HUES6 (cell line): ENCODE measurements around the gene ARHGAP42.
A peak's percentile ranks its signal among the peaks of the same experiment; 100 is the strongest.

ENCODE experiments used
- H3K27ac ChIP-seq: 2 replicates; pipeline ENCODE4 v1.7.0; 2013; ENCODE audit warnings: low read depth, mild to moderate bottlenecking, low read length, inconsistent platforms
- H3K27me3 ChIP-seq: 2 replicates; pipeline ENCODE4 v1.6.1; 2013; ENCODE audit warnings: low read length; ENCODE audit not compliant: control insufficient read depth, insufficient read depth
- H3K36me3 ChIP-seq: 2 replicates; pipeline ENCODE4 v1.6.1; 2013; ENCODE audit warnings: low read length; ENCODE audit not compliant: control insufficient read depth, insufficient read depth
- H3K4me1 ChIP-seq: 2 replicates; pipeline ENCODE4 v1.6.1; 2013; ENCODE audit warnings: low read length; ENCODE audit not compliant: control insufficient read depth, insufficient read depth
- H3K4me3 ChIP-seq: 2 replicates; pipeline ENCODE4 v1.5.1; 2013; ENCODE audit warnings: low read depth, low read length
- H3K9ac ChIP-seq: one replicate; pipeline ENCODE4 v1.6.1; 2013; ENCODE audit warnings: mild to moderate bottlenecking, low read length
- H3K9me3 ChIP-seq: 2 replicates; pipeline ENCODE4 v1.6.1; 2013; ENCODE audit warnings: low read depth, low read length; ENCODE audit not compliant: control insufficient read depth, insufficient read depth

Gene ARHGAP42

DNA sequence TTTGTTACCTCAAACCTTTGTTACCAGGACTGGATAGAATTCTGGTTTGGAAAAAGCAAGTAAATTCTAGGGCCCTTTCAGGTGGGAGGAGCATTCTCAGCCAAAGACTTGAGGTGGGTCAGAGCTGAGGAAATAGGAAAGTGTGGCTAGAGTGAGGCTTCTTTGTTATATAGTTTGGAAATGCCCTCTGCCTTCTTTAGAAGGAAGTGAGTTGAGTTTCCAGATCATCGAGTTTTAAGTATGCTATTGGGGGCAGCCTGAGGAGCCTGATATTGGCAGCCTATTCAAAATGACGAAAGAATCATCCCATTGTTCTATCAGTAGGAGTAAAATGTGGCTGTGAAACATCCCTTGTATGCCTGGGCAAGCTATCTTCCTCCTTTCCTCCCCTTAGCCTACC lies 134.1 kb downstream of the ARHGAP42 start:
- H3K36me3 ChIP-seq, result no peaks in the 10 kb centered on the region
- H3K4me3 ChIP-seq, result no peak overlapping the region
- peaks cover 23% of the 10 kb centered on the region for H3K4me1 ChIP-seq
- no peaks in the 10 kb centered on the region for H3K9me3 ChIP-seq
- H3K9ac ChIP-seq, result no peak overlapping the region
- H3K27me3 ChIP-seq, result no peaks in the 10 kb centered on the region
- no peak overlapping the region for H3K27ac ChIP-seq

- Histone ChIP-seq H3K4me1 (peaks cover 37% of the 10 kb centered on the region), H3K27me3 (no peaks in the 10 kb centered on the region), H3K27ac (no peak overlapping the region), H3K9ac (no peak overlapping the region), H3K9me3 (no peaks in the 10 kb centered on the region), H3K4me3 (no peak overlapping the region), H3K36me3 (no peaks in the 10 kb centered on the region)
Observed at GRCh38 chr11:100823360-100823759, 136.3 kb downstream of the ARHGAP42 start.

GRCh38 chr11:100824041-100824809 lies 137.1 kb downstream of the ARHGAP42 start:
- Histone ChIP-seq H3K9me3 (no peaks in the 10 kb centered on the region), H3K27me3 (no peaks in the 10 kb centered on the region), H3K9ac (no peak overlapping the region), H3K27ac (no peak overlapping the region), H3K36me3 (no peaks in the 10 kb centered on the region), H3K4me1 (peaks cover 39% of the 10 kb centered on the region), H3K4me3 (no peak overlapping the region)

- no peak overlapping the region for H3K9ac ChIP-seq
- no peak overlapping the region for H3K27ac ChIP-seq
- H3K36me3 ChIP-seq, result no peaks in the 10 kb centered on the region
- no peak overlapping the region for H3K4me3 ChIP-seq
- H3K9me3 ChIP-seq, result no peaks in the 10 kb centered on the region
- peaks cover 45% of the 10 kb centered on the region for H3K4me1 ChIP-seq
- H3K27me3 ChIP-seq, result no peaks in the 10 kb centered on the region
Observed at GRCh38 chr11:100825626-100826025, 138.5 kb downstream of the ARHGAP42 start.

- H3K36me3 ChIP-seq, result no peaks in the 10 kb centered on the region
- peaks cover 46% of the 10 kb centered on the region for H3K4me1 ChIP-seq
- no peaks in the 10 kb centered on the region for H3K27me3 ChIP-seq
- no peaks in the 10 kb centered on the region for H3K9me3 ChIP-seq
- H3K27ac ChIP-seq, result peak overlapping the region; percentile 41
- no peak overlapping the region for H3K9ac ChIP-seq
- H3K4me3 ChIP-seq, result no peak overlapping the region
Observed at GRCh38 chr11:100827934-100828661, 141.0 kb downstream of the ARHGAP42 start.

DNA sequence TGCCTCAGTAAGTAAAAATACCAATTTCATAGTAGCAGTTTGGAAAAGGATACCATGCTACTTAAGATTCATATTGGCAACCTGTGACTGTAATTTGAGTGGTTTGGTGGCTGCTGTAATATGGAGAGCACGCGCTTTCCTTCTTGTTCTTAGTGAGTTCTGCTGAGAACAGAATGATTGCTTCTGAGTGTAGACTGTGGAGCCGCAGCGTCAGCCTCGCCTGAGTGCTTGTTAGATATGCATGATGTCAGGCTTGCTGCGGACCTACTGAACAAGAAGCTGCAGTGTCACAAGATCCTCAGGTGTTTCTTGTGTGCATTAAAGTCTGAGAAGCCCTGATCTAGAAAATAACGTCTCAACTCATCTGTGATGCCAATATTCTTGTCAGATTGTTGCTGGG lies 143.2 kb downstream of the ARHGAP42 start:
- Histone ChIP-seq H3K27ac (no peak overlapping the region), H3K36me3 (no peaks in the 10 kb centered on the region), H3K4me1 (peaks cover 36% of the 10 kb centered on the region), H3K4me3 (no peak overlapping the region), H3K9me3 (no peaks in the 10 kb centered on the region), H3K27me3 (no peaks in the 10 kb centered on the region), H3K9ac (no peak overlapping the region)

DNA sequence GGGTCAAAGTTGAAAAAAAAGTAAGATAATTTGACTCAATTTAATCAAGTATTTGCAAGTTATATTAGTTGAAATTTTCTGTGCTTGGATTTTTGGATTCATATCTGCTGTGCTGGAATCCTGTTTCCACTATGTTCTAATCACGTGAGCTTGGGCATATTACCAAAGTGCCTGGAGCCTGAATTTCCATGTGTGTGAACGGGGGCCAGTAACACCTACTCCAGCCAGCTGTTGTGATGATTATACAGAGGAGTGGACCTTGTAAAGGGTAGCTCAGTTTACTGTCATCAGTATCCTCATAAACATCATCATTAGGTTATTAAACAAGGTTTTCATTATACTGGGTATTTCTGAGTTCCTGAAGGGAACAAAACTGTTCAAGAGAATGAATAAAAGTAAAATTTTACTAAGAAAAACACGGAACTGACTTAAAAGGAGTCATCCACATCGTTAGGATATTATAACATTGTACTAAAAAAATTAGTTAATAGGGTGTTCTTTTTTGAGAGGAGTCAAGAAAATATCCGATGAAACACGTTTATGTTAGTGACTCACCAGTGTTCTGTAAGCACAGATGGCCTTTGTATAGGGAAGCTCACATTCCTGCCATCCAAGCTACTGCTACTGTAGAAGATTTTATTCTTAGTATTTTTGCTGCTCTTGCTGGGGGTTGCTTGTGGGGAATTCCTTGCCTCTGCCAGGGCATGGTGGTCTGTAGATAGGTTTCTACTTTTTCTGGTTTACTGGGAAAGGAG lies 144.1 kb downstream of the ARHGAP42 start:
- H3K36me3 ChIP-seq, result no peaks in the 10 kb centered on the region
- no peak overlapping the region for H3K27ac ChIP-seq
- H3K4me1 ChIP-seq, result peaks cover 36% of the 10 kb centered on the region

DNA sequence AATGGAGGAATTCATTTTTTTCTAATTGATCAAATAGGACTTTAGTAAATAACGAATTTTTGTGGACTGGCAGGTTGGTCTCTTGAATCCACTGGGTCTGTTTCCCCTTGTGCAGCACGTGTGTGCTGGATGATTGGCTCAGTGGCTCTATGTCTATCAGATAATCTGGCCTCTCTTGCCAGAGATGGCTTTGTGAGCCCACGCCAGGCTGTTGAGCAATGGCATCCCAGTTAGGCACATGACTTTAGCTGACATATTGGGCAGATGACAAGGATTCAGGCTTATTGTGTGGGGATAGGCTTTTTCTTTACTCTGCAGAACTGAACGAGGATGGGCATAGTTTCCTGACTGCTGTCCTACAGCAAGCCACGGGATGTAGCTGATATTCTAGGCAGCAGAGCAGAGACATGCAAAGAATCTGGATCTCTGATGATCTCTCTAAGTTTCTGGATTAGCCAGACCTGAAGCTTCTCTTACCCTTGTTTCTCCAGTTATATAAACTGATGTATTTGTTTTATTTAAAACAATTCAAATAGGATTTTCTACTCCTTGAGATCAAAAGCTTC lies 144.9 kb downstream of the ARHGAP42 start:
- Histone ChIP-seq H3K27ac (no peak overlapping the region), H3K4me1 (peaks cover 36% of the 10 kb centered on the region), H3K9me3 (no peaks in the 10 kb centered on the region)

More for the DNA sequence above, 144.1 kb downstream of the ARHGAP42 start:
- H3K4me3 ChIP-seq, result no peak overlapping the region
- no peak overlapping the region for H3K9ac ChIP-seq
- H3K9me3 ChIP-seq, result no peaks in the 10 kb centered on the region
- H3K27me3 ChIP-seq, result no peaks in the 10 kb centered on the region

DNA sequence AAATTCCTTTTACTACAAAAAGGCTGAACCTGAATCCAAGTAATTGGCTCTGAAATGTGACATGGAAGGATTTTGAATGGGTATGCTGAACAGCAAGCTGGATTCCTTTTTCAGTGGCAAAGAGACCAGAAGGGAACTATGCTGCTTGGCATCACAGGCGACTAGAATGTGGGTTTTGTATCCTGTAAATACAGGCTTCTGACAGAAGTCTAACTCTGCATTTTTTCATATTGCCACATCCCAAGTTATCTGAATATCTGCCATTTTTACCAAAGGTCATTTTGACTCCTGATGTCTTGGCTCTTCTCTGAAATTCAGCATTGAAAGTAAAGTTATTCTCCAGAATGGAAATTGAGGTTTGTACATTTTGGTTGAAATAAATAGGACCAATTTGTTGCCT lies 145.7 kb downstream of the ARHGAP42 start:
- Histone ChIP-seq H3K4me3 (no peak overlapping the region), H3K4me1 (peaks cover 35% of the 10 kb centered on the region), H3K9ac (no peak overlapping the region), H3K36me3 (no peaks in the 10 kb centered on the region), H3K27ac (no peak overlapping the region), H3K9me3 (no peaks in the 10 kb centered on the region), H3K27me3 (no peaks in the 10 kb centered on the region)

More for the DNA sequence above, 144.9 kb downstream of the ARHGAP42 start:
- Histone ChIP-seq H3K9ac (no peak overlapping the region), H3K4me3 (no peak overlapping the region), H3K27me3 (no peaks in the 10 kb centered on the region), H3K36me3 (no peaks in the 10 kb centered on the region)

DNA sequence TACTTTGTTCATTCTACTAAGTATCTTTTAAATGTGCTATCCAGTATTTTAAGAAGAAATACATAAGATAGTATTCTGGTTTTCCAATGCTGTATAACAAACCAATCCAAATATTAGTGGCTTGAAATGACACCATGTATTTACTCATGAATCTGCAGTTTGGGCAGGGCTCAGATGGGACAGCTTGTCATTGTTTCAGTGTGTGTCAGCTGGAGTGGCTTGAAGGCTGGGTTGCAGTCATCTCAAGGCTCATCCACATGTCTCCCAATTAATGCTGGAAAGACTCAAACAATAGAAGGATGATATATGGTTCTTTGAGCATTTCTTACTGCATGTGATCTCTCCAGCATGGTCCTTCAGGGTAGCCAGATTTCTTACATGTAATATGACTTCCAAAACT lies 146.2 kb downstream of the ARHGAP42 start:
- Histone ChIP-seq H3K4me1 (peaks cover 34% of the 10 kb centered on the region), H3K9me3 (no peaks in the 10 kb centered on the region), H3K27ac (no peak overlapping the region), H3K27me3 (no peaks in the 10 kb centered on the region), H3K36me3 (no peaks in the 10 kb centered on the region), H3K4me3 (no peak overlapping the region), H3K9ac (no peak overlapping the region)
